HG03135 (cell line): ENCODE data around the gene SPRR2G.
"Not testable (repeated sequence)": the region's sequence is repeated elsewhere in the genome, so short reads cannot be mapped to it uniquely, and the experiment has no call there.

Source experiments
- ATAC-seq: cut with Tn5 transposase; IDR thresholded peaks from one replicate; pipeline ENCODE4 v1.9.1; 2021; ENCODE audit warnings: mild to moderate bottlenecking, moderate library complexity; ENCODE audit not compliant: unreplicated experiment

Gene SPRR2G

DNA sequence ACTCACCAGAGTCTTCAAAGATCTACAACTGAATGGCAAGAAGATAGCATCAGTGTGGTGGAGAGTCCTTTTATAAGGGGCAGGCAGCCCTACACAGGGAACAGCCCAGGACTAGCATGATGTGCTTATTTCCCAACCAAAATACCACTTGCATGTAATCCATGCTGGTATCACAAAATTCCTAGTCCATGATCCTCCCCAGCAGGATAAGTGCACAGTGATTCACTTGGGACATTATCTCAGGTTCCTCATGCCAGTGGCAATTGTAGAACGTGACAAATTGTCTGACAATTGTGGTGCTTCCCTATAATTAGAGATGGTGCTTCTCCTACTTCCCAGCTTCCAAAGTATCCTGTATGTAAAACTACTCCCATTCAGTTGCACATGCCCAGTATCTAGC lies at the start of gene SPRR2G:
Gene SPRR2G, minus strand, starts transcription at position 45 of the 400 bp plus-strand sequence. CDS start 780 bp downstream, outside the sequence.
- ATAC-seq: no peak

DNA sequence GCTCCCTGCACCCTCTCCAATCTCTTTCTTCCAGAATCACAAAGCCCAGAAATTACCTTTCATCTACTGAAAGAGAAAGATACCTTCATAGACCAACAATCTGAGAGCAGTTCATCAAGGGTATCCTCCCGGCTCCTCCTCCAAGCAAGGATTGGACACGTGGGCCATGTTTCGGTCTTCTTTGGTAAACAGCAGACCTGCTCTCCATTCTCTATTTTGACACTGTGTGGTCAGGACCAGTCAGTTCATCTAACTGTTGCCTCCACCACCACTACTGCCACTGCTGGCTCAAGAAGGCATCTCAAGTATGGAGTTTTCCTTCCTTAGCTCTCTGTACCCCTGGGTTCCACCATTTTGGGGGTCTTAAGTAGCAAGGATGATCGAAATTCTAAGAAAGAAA lies 44.5 kb upstream of the SPRR2G start:
- ATAC-seq: no peak

DNA sequence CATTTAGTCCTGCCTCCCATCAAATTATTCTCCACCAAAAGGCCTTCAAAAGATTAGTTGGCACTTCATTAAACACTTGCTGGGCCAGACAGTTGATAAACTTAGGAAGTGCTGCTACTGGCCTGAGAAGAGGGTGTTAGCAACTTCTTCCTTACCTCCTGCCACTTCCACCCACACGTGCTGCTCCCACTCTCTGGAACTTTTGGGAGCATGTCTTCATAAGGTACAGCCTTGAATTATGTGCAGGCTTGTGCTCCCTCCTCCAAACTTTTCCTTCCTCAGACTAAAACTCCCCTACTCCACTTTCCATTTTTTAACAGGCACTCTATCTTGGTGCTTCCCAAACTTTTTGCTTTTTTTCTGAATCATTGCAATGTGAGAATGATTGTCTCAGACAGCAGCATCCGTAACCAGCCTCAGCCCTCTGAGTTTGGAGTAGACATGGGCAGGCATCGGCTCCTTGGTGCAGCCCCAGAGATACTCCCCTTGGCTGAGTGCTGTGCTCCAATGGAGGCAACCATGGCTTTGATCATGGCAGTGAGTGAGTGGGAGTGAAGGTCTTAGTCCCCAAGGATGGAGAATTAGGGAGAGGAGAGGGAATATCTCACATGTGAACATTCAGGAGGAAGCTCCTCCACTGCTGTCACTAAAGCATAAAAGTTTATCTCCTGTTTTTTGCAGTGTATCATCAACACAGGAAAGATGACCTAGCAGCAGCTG lies 43.8 kb upstream of the SPRR2G start:
- ATAC-seq: no peak

DNA sequence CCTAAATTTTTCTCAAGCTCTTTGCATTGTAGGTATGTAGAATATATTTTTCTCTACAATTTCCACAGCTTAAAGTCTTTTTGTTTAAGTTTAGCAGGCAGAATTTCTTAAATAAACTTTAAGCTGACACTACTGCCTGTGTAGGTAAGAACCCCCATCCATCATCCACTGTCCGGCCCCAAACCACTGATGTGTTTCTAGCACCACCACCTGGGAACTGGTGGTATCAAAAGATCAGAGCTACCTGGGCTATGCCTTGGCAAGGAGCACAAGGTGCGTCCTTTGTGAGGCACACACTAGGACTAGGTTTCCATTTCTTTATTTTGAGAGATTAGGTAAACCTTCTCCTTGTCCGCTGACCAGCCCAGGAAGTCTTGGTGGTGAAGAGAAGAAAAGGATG lies 42.0 kb upstream of the SPRR2G start:
- ATAC-seq: no peak

DNA sequence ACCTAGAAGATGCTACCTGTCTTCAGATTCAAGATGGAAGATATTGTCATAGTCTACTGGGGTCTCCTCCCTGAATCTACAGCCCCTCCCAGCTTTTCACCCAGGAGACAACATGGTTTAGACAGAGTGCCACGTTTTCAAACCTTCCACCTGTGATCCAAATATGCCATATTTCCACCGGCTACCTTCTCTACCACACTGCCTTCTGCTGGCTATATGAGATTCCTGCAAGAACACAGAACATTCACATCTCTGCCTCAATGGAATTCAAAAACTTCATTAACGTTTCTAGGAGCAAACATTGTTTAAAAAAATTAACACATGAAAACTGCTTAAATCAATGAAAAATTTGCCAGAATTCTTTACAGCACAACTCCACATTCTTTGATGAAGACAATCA lies 39.7 kb upstream of the SPRR2G start:
- no peak for ATAC-seq

DNA sequence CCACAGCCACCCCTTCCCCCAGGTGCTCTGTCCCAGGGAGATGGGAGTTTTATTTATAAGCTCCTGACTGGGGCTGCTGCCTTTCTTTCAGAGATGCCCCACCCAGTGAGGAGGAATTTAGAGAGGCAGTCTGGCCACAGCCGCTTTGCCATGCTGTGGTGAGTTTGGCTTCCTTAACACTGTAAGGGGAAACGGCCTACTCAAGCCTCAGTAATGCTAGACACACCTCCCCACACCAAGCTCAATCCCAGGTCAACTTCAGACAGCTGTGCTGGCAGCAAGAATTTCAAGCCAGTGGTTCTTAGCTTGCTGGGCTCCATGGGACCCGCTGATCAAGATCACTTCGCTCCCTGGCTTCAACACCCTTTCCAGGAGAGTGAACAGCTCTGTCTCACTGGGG lies 37.6 kb upstream of the SPRR2G start:
- not testable (repeated sequence) for ATAC-seq

DNA sequence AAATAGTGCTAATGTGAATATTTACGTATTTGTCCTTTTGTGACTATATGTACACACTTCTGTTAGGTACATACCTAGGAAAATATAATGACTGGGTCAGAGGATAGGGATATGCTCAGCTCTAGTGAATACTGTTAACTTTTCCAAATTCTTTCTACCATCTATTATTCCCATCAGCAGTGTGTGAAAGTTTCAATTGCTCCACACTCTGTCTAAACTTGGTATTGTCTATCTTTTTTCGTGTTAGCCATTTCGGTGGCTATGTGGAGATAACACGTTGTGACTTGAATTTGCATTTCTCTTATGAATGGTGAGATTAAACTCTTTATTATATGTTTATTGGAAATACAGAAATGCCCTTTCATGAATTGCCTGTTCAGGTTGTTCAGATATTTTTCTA lies 29.9 kb upstream of the SPRR2G start:
- ATAC-seq: no peak

DNA sequence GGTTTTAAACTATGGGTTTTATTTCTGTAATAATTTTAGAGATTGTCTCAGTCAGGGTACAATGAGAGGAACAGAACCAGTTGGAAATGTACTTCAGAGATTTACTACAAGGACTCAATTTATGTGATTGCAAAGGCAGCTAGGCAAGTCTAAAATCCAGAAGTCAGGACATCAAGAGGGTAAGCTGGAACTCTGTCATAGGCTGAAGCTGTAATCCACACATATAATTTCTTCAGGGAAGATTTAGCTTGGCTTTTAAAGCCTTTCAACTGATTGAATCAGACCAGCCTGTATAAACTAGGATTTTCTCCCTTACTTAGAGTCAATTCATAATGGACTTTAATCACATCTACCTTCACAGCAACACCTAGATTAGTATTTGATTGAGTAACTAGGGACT lies 28.2 kb upstream of the SPRR2G start:
- ATAC-seq: no peak

DNA sequence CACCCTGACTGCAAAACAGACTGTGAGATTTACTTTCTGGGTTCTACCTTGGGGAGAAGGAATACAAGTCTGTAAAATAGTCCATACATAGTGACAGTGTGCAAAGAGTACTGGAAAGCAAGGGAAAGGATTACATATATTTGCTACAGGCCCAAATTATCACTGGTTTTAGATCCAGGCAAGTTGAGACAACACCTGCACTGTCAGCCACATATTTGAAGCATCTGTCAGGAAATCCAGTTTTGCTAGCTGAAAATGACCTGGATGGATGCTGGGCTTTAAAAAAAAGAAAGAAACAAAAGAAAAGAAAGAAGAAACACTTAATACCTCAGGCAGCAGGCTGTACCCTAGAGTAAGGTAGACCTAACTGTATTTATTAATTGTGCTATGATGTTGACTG lies 23.9 kb upstream of the SPRR2G start:
- ATAC-seq: no peak

DNA sequence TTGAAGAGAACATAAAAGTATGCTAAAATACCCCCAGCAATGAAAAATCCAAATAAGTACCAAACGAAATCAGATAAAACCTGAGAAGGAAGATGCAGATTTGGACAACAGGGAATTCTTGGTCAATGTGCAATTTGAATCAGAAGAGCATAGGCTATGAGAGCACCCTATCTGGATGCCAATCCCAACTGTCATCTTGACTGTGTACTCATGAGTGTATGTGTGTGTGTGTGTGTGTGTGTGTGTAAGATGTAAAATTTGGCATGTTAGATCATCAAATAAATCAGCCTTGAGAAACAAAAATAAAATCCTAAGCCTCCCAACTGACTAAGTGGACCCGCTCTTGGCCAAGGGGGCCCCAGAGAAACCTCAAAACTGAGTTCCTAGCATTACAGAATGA lies 18.0 kb upstream of the SPRR2G start:
- no peak for ATAC-seq

DNA sequence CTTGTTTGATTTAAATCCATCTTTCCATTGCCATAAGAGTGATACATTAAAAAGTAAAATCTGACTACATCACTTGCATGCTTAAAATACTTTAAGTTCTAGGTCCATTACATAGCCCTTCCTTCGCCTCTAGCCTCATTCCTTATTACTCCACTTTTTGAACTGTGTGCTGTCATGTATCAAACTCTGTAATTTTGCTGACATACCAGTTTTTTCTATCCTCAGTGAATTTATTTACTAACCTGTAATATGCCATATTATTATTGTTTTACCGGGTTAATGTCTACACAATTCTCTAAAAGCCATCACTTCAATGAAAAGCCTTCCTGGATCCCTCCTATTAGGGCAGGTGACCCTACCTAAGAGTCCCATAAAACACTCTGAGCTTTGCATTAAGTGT lies 4.9 kb upstream of the SPRR2G start:
- no peak for ATAC-seq

DNA sequence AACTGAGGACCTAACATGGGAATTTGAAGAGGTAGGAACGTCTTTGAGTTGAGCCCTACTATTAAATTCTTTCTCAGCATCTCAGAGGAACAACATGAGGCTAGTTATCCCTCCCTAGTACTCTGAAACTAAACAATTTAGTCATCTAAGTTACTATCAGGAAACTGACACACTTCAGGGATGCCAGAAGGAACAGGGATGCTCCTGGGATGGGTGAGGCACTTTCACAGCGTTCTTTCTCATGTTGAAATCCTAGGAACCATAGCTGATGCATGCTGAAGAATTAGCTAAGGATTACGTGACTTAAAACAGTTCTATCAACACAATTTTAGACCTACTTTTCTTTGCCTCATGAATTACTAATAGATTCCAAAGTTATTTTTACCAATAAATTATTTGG lies 1.8 kb upstream of the SPRR2G start:
- ATAC-seq: no peak

DNA sequence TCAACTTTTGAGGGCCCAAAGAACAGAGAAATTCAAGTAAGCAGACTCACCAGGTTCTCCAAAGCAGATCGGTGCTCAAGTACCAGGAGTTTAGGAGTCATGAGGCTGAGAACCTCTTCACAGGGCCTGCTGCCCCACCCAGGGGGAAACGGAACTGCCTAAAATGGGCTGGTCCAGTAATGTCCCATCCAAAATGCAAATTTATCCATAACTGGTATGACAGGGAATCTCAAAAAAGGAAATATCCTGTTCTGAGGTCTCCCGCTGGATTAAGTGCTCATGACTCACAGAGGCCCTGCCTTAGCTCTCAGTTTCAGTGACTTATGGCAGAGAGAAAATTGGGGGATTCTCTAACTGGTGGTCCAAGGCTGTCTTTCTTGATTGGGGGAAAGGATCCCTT lies 9.3 kb downstream of the SPRR2G start:
- ATAC-seq: no peak

DNA sequence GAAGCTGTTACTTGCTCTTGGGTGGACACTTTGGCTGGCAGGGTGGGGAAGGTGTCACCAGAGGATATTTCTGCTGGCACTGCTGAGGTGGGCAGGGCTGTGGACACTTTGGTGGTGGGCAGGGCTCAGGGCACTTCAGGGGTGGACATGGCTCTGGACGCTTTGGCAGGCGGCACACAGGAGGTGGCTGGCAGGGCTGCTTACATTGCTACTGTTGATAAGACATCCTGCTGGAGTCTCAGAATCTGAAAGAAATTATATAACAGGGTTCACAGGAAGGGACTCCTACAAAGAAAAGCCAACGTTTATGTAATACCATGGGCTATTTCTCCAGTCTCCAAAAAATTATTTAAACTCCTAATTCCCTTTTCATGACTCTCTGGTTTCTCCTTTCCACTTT lies 10.2 kb downstream of the SPRR2G start:
- no peak for ATAC-seq

DNA sequence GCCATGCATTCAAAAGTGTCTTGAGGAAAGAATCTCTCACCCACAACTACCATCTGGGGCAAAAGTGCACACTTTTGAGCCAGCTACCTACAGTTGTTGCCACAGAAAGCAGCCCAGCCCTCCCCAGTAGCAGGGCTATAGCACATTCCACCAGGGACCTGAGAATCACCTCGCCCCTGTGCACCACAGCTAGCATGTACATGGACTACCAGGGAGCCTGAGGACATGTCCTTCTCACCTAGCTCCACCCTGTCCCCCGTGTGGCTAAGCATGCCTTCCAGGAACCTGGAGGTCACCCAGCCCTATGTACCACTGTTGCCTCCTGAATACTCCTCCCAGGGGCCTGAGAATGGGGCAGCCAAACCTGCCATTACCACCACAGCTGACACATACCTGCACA lies 16.9 kb downstream of the SPRR2G start:
- no peak for ATAC-seq

DNA sequence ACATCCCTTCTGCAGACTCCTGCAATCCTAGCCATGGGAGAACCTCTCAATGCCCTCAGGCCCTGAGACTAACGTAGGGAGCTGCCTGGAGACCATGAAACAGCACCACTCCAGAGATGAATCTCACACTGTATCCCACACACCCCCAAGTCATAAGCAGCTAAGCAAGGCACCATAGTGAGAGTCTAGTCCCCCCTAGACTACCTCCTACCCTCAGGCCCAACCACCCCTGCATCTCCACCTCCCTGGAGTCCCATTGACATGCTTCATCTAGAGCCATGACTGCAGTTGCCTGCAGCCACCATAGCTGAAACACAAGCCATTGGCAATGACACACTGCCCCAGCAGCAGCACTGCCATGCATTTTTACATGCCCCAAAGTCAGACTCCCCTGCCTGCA lies 17.4 kb downstream of the SPRR2G start:
- ATAC-seq: no peak

DNA sequence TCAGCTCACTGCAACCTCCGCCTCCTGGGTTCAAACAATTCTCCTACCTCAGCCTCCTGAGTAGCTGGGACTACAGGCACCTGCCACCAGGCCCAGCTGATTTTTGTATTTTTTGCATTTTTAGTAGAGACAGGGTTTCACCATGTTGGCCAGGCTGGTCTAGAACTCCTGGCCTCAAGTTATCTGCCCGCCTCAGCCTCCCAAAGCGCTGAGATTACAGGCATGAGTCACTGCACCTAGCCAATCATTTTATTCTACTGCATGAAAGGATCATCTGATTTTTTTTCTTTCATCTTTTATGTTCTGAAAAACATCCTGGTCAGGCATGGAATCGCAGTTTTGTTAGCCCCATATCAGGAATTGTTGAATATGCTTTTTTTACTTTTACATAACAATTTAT lies 22.0 kb downstream of the SPRR2G start:
- ATAC-seq: not testable (repeated sequence)

DNA sequence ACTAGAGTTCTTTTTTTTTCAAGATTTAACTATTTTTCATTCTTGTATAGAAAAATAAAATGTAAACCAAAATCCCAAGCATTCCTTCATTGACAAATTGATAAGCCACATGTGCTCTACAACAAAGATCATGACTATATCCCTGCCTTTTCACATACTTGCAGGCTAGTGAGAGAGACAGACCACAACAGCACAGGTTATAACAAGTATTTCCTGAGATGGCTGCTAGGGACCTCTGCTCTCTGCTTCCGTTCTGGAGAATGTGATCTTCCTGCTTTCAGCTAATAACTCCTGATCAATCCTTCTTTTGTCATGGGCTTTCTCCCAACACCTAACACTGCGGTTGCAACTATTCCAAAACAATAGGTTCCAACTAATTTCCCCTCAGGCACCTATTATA lies 23.4 kb downstream of the SPRR2G start:
- no peak for ATAC-seq

DNA sequence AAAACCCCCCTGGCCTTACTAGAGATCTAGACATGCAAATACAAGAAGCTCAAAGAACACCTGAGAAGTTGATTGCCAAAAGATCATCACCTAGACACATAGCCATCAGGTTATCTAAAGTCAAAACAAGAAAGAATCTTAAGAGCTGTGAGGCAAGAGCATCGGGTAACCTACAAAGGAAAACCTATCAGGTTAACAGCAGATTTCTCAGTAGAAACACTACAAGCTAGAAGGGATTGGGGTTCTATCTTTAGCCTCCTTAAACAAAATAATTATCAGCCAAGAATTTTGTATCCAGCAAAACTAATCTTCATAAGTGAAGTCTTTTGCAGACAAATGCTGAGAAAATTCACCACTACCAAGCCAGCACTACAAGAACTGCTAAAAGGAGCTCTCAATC lies 25.2 kb downstream of the SPRR2G start:
- ATAC-seq: no peak

DNA sequence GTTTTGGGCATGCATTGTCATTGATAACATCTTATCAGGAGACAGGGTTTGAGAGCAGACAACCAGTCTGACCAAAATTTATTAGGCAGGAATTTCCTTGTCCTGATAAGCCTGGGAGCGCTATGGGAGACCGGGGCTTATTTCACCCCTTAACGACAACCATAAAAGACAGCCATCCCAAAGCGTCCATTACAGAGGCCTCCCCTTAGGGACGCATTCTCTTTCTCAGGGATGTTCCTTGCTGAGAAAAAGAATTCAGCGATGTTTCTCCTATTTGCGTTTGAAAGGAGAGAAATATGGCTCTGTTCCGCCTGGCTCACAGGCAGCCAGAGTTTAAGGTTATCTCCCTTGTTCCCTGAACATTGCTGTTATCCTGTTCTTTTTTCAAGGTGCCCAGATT lies 26.9 kb downstream of the SPRR2G start:
- ATAC-seq: not testable (repeated sequence)

DNA sequence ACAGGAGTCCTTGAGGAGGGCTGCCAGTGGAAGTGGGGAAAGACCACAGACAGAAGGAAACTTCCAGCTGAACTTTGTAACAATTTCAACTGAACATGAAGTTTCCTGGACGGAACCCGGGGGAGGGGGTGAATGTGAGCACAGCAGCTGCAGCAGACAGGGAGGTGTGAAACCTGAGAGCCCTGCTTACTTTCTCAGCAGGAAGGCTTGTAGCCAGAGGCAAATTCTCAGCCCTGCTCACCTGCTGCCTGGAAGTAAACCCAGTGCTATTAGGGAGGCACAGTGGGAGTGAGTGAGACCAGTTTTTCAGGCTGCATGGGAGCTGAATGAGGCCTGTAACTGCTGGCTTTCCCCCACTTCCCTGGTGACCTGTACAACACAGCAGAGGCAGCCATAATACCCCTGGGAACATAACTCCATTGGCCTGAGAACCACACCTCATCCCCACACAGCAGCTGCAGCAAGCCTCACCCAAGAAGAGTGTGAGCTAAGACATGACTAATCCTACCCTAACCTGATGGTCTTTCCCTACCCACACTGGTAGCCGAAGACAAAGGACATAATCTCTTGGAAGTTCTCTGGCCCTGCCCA lies 27.8 kb downstream of the SPRR2G start:
- ATAC-seq: no peak

DNA sequence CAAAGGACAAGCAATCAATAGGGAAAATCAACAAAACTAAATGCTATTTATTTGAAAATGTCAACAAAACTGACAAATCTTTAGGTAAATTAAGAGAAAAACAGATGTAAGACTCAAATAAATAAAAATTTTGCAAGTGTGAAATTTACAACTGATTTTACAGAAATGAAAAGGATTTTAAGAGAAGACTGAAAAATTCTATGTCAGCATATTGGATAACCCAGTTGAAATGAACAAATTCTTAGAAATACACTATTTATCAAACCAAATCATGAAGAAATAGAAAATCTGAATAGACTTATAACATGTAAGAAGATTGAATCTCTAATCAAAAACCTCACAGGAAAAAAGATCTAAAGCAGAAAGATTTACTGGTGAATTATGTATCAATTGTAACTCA lies 29.7 kb downstream of the SPRR2G start:
- no peak for ATAC-seq

DNA sequence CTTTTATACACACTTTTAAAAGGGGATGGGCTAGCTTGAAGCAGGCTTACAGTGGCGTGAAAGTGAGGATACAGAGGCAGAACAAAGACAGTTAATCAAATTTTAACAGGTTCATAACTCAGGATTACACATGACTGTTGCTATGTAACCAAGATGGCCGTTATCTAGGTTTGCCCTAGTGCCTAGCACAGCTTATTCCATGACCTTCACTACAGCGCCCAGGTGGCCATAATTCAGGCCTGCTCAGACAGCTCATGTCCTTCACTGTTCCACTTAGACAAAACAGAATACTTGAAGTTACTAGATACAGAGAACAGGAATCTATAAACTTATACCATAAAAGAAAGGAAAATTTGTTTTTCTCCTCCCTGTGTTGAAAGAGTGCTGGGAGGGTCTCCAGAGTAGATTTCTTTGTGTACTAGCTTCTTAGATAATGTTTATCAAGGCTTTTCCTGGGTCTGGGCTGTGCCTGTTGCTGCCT lies 31.2 kb downstream of the SPRR2G start:
- ATAC-seq: no peak
